ENCODE measurements around the gene OR10H3. TPM values are rescaled to one million over a fixed set of nuclear protein-coding genes. Genes with fewer than 3 reads are reported as not detected.

Gene OR10H3
- total and polyA plus RNA-seq, 2 of the 8 experiments (the other 6 are each of a cell fraction or from before 2014, with no cell fraction given): not detected

GRCh38 chr19:15781661-15782060 is 43.9 kb downstream of the OR10H3 start:
- no peaks in the 10 kb centered on the region for H3K79me2 ChIP-seq (ENCODE audit: control insufficient read depth in 1 of 2, insufficient read depth in 2 of 2, low read length in 2 of 2)
- DNase-seq (ENCODE audit: low read depth in 1 of 2, low spot score in 2 of 2) (no peak), FAIRE-seq (no peak)
- H4K91ac ChIP-seq (replicated peaks; ENCODE audit: insufficient read length, low read length): no peak overlapping the region
- ChIA-PET POLR2A (ENCODE audit: partially characterized antibody) (no interaction called here), CTCF (ENCODE audit: partially characterized antibody) (no interaction called here)
- no peaks in the 10 kb centered on the region for H3K27me3 ChIP-seq (replicated peaks in 1 of 4; ENCODE audit: control insufficient read depth in 3 of 4, extremely low read depth in 1 of 4, insufficient read depth in 3 of 4, low read length in 3 of 4)
- no peaks in the 10 kb centered on the region for H3K79me1 ChIP-seq (ENCODE audit: low read depth, low read length)
- no peak overlapping the region for H2AFZ ChIP-seq (ENCODE audit: low read length)
- no peak overlapping the region for H4K8ac ChIP-seq (ENCODE audit: extremely low read depth, insufficient read depth, low read length)
- WGBS, 2 experiments (ENCODE audit: extremely low coverage in 1 of 2, insufficient coverage in 1 of 2, insufficient read length in 1 of 2, insufficient replicate concordance in 2 of 2, low coverage in 1 of 2, low lambda C conversion rate in 2 of 2, missing lambda C conversion rate in 1 of 2): 74% methylated on average over 5 of the region's 5 CpGs; no CpG with 5 or more reads in 1 of the 2 experiments
- H2BK15ac ChIP-seq (ENCODE audit: low read length): no peak overlapping the region
- H3K56ac ChIP-seq (replicated peaks; ENCODE audit: insufficient read length, low read depth, low read length): no peak overlapping the region
- peaks cover 36 to 64% of the 10 kb centered on the region in 2 experiments for H3K9me3 ChIP-seq (ENCODE audit: insufficient read depth in 2 of 2, low read depth in 1 of 2, low read length in 1 of 2)
- H3K27ac ChIP-seq (ENCODE audit: low read depth, low read length): no peak overlapping the region
- H3K36me3 ChIP-seq (ENCODE audit: control insufficient read depth in 2 of 4, insufficient read depth in 4 of 4, low read length in 3 of 4): no peaks in the 10 kb centered on the region
- H3K4me1 ChIP-seq (replicated peaks in 1 of 4; ENCODE audit: control insufficient read depth in 3 of 4, insufficient read depth in 4 of 4, low read length in 3 of 4): no peaks in the 10 kb centered on the region
- H2BK120ac ChIP-seq (replicated peaks; ENCODE audit: low read depth, low read length): no peak overlapping the region
- H3K4me3 ChIP-seq (ENCODE audit: extremely low read depth in 1 of 4, insufficient read depth in 2 of 4, low read depth in 3 of 4, low read length in 4 of 4): no peak overlapping the region
- H3K23me2 ChIP-seq (ENCODE audit: low read depth, low read length): no peaks in the 10 kb centered on the region; the same call in 1 of the 2 replicates
- no peak overlapping the region for H3K18ac ChIP-seq (ENCODE audit: extremely low read depth, low read length)
- H2BK20ac ChIP-seq (ENCODE audit: low read length): no peak overlapping the region
- H2BK5ac ChIP-seq (ENCODE audit: low read depth, low read length): no peak overlapping the region
- H3K9ac ChIP-seq (replicated peaks in 1 of 4; ENCODE audit: extremely low read depth in 1 of 4, low read depth in 3 of 4, low read length in 3 of 4): no peak overlapping the region
- no peak overlapping the region for H3K14ac ChIP-seq (ENCODE audit: insufficient read length)
- H2AK5ac ChIP-seq (ENCODE audit: low read depth, low read length): no peak overlapping the region
- no peak overlapping the region for H3K4ac ChIP-seq (replicated peaks; ENCODE audit: insufficient read length, low read depth, low read length)
- H4K5ac ChIP-seq (ENCODE audit: insufficient read length, low read depth, low read length): no peak overlapping the region
- no peak overlapping the region for H3K23ac ChIP-seq (ENCODE audit: insufficient read length)
- H4K20me1 ChIP-seq (replicated peaks in 1 of 2; ENCODE audit: control insufficient read depth in 1 of 2, insufficient read depth in 2 of 2, low read length in 2 of 2): no peaks in the 10 kb centered on the region
- H3K4me2 ChIP-seq (ENCODE audit: insufficient read depth in 1 of 2, low read depth in 2 of 2, low read length in 2 of 2): no peak overlapping the region
- H2BK12ac ChIP-seq (ENCODE audit: low read depth, low read length): no peak overlapping the region
- no peak for TF ChIP-seq RAD21 (IDR thresholded peaks at IDR 0.05 in 1 of 2, conservative IDR thresholded peaks at IDR 0.05 in 1 of 2; ENCODE audit: low read depth in 2 of 2, low read length in 2 of 2)
- no peak for TF ChIP-seq EZH2 (IDR thresholded peaks at IDR 0.05; ENCODE audit: low read depth, low read length, severe bottlenecking)
- TF ChIP-seq JUN (IDR thresholded peaks at IDR 0.05; ENCODE audit: low read depth, low read length): no peak
- no peak for TF ChIP-seq KDM1A (IDR thresholded peaks at IDR 0.05; ENCODE audit: borderline replicate concordance, low read length)
- TF ChIP-seq ASH2L (IDR thresholded peaks at IDR 0.05; ENCODE audit: low read length): no peak
- TF ChIP-seq BRCA1 (IDR thresholded peaks at IDR 0.05; ENCODE audit: low read depth, low read length): no peak
- no peak for TF ChIP-seq CHD2 (IDR thresholded peaks at IDR 0.05; ENCODE audit: low read length)
- no peak for TF ChIP-seq SIX5 (IDR thresholded peaks at IDR 0.05; ENCODE audit: low read depth, low read length)
- TF ChIP-seq BCL11A (IDR thresholded peaks at IDR 0.05; ENCODE audit: low read depth in 2 of 2, low read length in 2 of 2): no peak
- TF ChIP-seq FOSL1 (IDR thresholded peaks at IDR 0.05; ENCODE audit: insufficient read depth, low read depth, low read length): no peak
- TF ChIP-seq RBBP5 (IDR thresholded peaks at IDR 0.05; ENCODE audit: borderline replicate concordance, low read depth, low read length): no peak
- TF ChIP-seq CTCF (IDR thresholded peaks at IDR 0.05; ENCODE audit: control extremely low read depth in 1 of 3, insufficient read depth in 1 of 3, low read depth in 1 of 3, low read length in 3 of 3): no peak
